DLD1 (cell line): Measurements from ENCODE around the gene ABCA1.
"Not testable (repeated sequence)": the region's sequence is repeated elsewhere in the genome, so short reads cannot be mapped to it uniquely, and the experiment has no call there.

ENCODE experiments used
- in situ Hi-C: cut with HindIII; loops from 2 replicates; pipeline ENCODE4 v1.10.0; 2017; ENCODE audit warnings: low sequenced_read_pairs

The ABCA1 gene

GRCh38 chr9:104907278-104907951 lies 20.5 kb downstream of the ABCA1 start:
- in situ Hi-C loops = no loop called here

- in situ Hi-C loops = no loop called here
These were observed 21.3 kb downstream of the ABCA1 start for GRCh38 chr9:104906441-104907277.

- in situ Hi-C loops = no loop called here
These were observed 22.0 kb downstream of the ABCA1 start for GRCh38 chr9:104905931-104906330.

- in situ Hi-C loops = no loop called here
These were observed 22.6 kb downstream of the ABCA1 start for GRCh38 chr9:104905153-104905901.

GRCh38 chr9:104903609-104904008 lies 24.3 kb downstream of the ABCA1 start:
- in situ Hi-C loops = no loop called here

- in situ Hi-C loops = no loop called here
These were observed 27.1 kb downstream of the ABCA1 start for GRCh38 chr9:104900871-104901270.

- in situ Hi-C loops = no loop called here
These were observed 27.6 kb downstream of the ABCA1 start for GRCh38 chr9:104900324-104900723.

GRCh38 chr9:104899759-104900247 lies 28.2 kb downstream of the ABCA1 start:
- in situ Hi-C loops = no loop called here

GRCh38 chr9:104898376-104898775 lies 29.6 kb downstream of the ABCA1 start:
- in situ Hi-C loops = not testable (repeated sequence)

- in situ Hi-C loops = no loop called here
These were observed 31.8 kb downstream of the ABCA1 start for GRCh38 chr9:104896131-104896530.

- in situ Hi-C loops = no loop called here
These were observed 32.4 kb downstream of the ABCA1 start for GRCh38 chr9:104895572-104895971.

GRCh38 chr9:104892701-104893100 lies 35.3 kb downstream of the ABCA1 start:
- in situ Hi-C loops = no loop called here

GRCh38 chr9:104890433-104890770 lies 37.6 kb downstream of the ABCA1 start:
- in situ Hi-C loops = no loop called here

GRCh38 chr9:104885818-104886709 lies 41.9 kb downstream of the ABCA1 start:
- in situ Hi-C loops = no loop called here

- in situ Hi-C loops = no loop called here
These were observed 44.8 kb downstream of the ABCA1 start for GRCh38 chr9:104883169-104883568.

GRCh38 chr9:104882566-104882965 lies 45.4 kb downstream of the ABCA1 start:
- in situ Hi-C loops = no loop called here

- in situ Hi-C loops = no loop called here
These were observed 45.9 kb downstream of the ABCA1 start for GRCh38 chr9:104882086-104882485.

GRCh38 chr9:104879555-104880309 lies 48.2 kb downstream of the ABCA1 start:
- in situ Hi-C loops = no loop called here

- in situ Hi-C loops = no loop called here
These were observed 51.4 kb downstream of the ABCA1 start for GRCh38 chr9:104876587-104876986.

- in situ Hi-C loops = no loop called here
These were observed 52.1 kb downstream of the ABCA1 start for GRCh38 chr9:104875897-104876296.
